K562 (cell line): ENCODE results near the gene FARP2. TPM values are rescaled to one million over a fixed set of nuclear protein-coding genes. Genes with fewer than 3 reads are reported as not detected.

ENCODE experiments used
- BDP1 ChIP-seq: IDR thresholded peaks from 3 replicates; pipeline ENCODE4 v1.6.1; 2011; ENCODE audit not compliant: insufficient read length, insufficient read depth
- CBFA2T3 ChIP-seq: fragments of 450-650 bp; IDR thresholded peaks from 2 replicates; pipeline ENCODE4 v1.6.1; 2017
- EGR1 ChIP-seq: fragments of 450-650 bp; conservative IDR thresholded peaks from 2 replicates; pipeline ENCODE4 v1.6.1; 2017; ENCODE audit warnings: mild to moderate bottlenecking
- FOXJ2 ChIP-seq: fragments of 200-800 bp; sonication (Bioruptor generic); IDR thresholded peaks from 2 replicates; pipeline ENCODE4 v1.6.1; 2016; ENCODE audit warnings: missing genetic modification characterization, missing compliant biosample characterization
- FOXP1 ChIP-seq: sonication (generic); formaldehyde crosslinking; IDR thresholded peaks from 2 replicates; pipeline ENCODE4 v1.8.0; 2022; ENCODE audit warnings: mild to moderate bottlenecking, missing genetic modification reagents
- MAFG ChIP-seq: fragments of 450-650 bp; conservative IDR thresholded peaks from 2 replicates; pipeline ENCODE4 v1.6.1; 2016; ENCODE audit warnings: missing genetic modification characterization, missing compliant biosample characterization
- MEF2D ChIP-seq: conservative IDR thresholded peaks from 2 replicates; pipeline ENCODE4 v1.6.1; 2016; ENCODE audit warnings: low read depth, missing genetic modification characterization, missing compliant biosample characterization
- PHB ChIP-seq: fragments of 250-450 bp; sonication (Bioruptor Pico); IDR thresholded peaks from 2 replicates; pipeline ENCODE4 v1.5.0; 2021
- POLR2B ChIP-seq: fragments of 450-650 bp; IDR thresholded peaks from 2 replicates; pipeline ENCODE4 v1.6.1; 2018; ENCODE audit warnings: low read depth; ENCODE audit not compliant: partially characterized antibody
- RCOR1 ChIP-seq, 2 experiments: IDR thresholded peaks; 2 replicates each; pipeline ENCODE4 v1.6.1; 2012; ENCODE audit warnings: low read depth in 2 of 2, low read length in 2 of 2, borderline replicate concordance in 1 of 2, improper control_type of control experiment in 1 of 2
- SLC30A9 ChIP-seq: fragments of 250-450 bp; sonication (Bioruptor Pico); IDR thresholded peaks from 2 replicates; pipeline ENCODE4 v1.8.0; 2022; ENCODE audit warnings: mild to moderate bottlenecking, moderate library complexity
- SMAD4 ChIP-seq: fragments of 250-450 bp; sonication (Bioruptor Pico); conservative IDR thresholded peaks from 2 replicates; pipeline ENCODE4 v1.8.0; 2021; ENCODE audit warnings: inconsistent platforms, mild to moderate bottlenecking, moderate library complexity
- SMARCA4 ChIP-seq: fragments of 450-650 bp; IDR thresholded peaks from 2 replicates; pipeline ENCODE4 v1.6.1; 2016
- SNIP1 ChIP-seq: fragments of 450-650 bp; IDR thresholded peaks from 2 replicates; pipeline ENCODE4 v1.7.1; 2017; ENCODE audit warnings: low read depth, mild to moderate bottlenecking
- ZNF134 ChIP-seq: fragments of 250-450 bp; sonication (Bioruptor Pico); conservative IDR thresholded peaks from 2 replicates; pipeline ENCODE4 v1.4.0; 2020
- ZNF316 ChIP-seq: fragments of 450-650 bp; IDR thresholded peaks from 2 replicates; pipeline ENCODE4 v1.6.1; 2016
- ZNF436 ChIP-seq: fragments of 250-450, 450-650 bp; sonication (Bioruptor Pico); formaldehyde crosslinking; IDR thresholded peaks from 2 replicates; pipeline ENCODE4 v1.7.0; 2020; ENCODE audit warnings: mild to moderate bottlenecking
- ZNF507 ChIP-seq: conservative IDR thresholded peaks from 2 replicates; pipeline ENCODE4 v1.6.1; 2017; ENCODE audit warnings: missing genetic modification characterization, missing compliant biosample characterization
- ZNF644 ChIP-seq: fragments of 200-800 bp; sonication (Bioruptor generic); IDR thresholded peaks from 2 replicates; pipeline ENCODE4 v1.6.1; 2016; ENCODE audit warnings: low read depth, missing genetic modification characterization, missing compliant biosample characterization
- polyA plus RNA-seq, 8 experiments: library from polyadenylated mRNA; depleted of rRNA in 4 of 8; stranded (reverse) in 5 of 8; unstranded in 3 of 8; fragments of >200 nt; fragmentation: Nextera tagmentation in 2 of 8; fragmentation: Illumina TruSeq in 1 of 8; extraction: Ambion mirVana in 2 of 8; extraction: Trizol in 1 of 8; gene quantifications; 2 replicates each; pipeline versions ENCODE4 v1.2.1 to v1.2.3, GENCODE V29; 2011 to 2014; ENCODE audit warnings: inconsistent platforms in 1 of 8, missing spikeins in 1 of 8
- total RNA-seq, 7 experiments: library from RNA; depleted of rRNA in 6 of 7; stranded (reverse); fragments of >200 nt in 6 of 7; fragmentation: Illumina TruSeq in 2 of 7; extraction: Trizol in 2 of 7; gene quantifications; 2 replicates each; pipeline versions ENCODE4 v1.2.1 to v1.2.3, GENCODE V29; 2011 to 2021; ENCODE audit warnings: low replicate concordance in 1 of 7
- TF ChIP-seq, protein P1 (sequence below): fragments of 450-650 bp; IDR thresholded peaks from 2 replicates; pipeline ENCODE4 v1.6.1; 2018; ENCODE audit not compliant: partially characterized antibody
- TF ChIP-seq, protein P2 (sequence below): sonication (generic); formaldehyde crosslinking; IDR thresholded peaks from 2 replicates; pipeline ENCODE4 v1.8.1; 2022; ENCODE audit warnings: missing genetic modification reagents
- TF ChIP-seq, protein P3 (sequence below): IDR thresholded peaks from 2 replicates; pipeline ENCODE4 v1.6.1; 2016; ENCODE audit warnings: missing genetic modification characterization, missing compliant biosample characterization
- TF ChIP-seq, protein P4 (sequence below): fragments of 250-450 bp; sonication (Bioruptor Pico); IDR thresholded peaks from 2 replicates; pipeline ENCODE4 v1.8.0; 2021; ENCODE audit warnings: mild to moderate bottlenecking, moderate library complexity

The FARP2 gene
- total and polyA plus RNA-seq, 9 of the 15 experiments (the other 6 are each of a cell fraction or from before 2014, with no cell fraction given), result 4.1 to 38.1 (median 21.1) TPM

DNA sequence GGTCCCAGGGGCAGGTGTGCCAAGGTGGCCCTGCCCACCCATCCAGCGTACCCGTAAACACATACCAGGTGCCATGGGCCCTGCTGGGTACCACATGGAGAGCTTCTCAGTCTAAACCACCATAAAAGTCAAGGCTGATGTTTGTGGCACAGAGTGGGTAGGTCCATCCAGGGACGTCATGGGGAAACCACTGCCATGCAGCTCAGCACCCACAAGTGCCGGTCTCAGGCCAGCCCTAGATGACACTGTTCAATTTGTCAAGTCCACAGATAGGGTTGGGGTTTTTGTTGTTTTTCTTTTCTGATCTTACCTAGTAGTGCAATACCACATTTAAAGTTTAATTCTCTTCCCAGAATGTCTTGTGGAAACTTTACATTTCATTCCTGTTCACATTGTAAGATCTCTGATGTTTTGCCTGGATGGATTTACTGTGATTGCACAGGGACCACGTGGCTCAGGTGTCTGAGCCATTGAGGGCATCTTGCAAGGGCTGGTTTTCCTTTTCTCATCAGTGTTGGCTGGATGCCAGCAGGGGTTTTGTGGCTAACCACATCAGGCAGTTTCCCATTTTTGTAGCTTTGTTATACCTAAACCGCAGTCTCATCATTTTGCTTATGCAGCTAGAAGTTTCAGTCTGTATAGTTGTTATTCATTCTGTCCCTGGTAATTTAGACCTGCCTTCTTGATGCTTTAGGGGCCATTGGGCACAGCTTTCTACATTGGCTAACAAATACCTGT lies 87.6 kb downstream of the FARP2 start (continued):
- TF ChIP-seq, protein P1, sequence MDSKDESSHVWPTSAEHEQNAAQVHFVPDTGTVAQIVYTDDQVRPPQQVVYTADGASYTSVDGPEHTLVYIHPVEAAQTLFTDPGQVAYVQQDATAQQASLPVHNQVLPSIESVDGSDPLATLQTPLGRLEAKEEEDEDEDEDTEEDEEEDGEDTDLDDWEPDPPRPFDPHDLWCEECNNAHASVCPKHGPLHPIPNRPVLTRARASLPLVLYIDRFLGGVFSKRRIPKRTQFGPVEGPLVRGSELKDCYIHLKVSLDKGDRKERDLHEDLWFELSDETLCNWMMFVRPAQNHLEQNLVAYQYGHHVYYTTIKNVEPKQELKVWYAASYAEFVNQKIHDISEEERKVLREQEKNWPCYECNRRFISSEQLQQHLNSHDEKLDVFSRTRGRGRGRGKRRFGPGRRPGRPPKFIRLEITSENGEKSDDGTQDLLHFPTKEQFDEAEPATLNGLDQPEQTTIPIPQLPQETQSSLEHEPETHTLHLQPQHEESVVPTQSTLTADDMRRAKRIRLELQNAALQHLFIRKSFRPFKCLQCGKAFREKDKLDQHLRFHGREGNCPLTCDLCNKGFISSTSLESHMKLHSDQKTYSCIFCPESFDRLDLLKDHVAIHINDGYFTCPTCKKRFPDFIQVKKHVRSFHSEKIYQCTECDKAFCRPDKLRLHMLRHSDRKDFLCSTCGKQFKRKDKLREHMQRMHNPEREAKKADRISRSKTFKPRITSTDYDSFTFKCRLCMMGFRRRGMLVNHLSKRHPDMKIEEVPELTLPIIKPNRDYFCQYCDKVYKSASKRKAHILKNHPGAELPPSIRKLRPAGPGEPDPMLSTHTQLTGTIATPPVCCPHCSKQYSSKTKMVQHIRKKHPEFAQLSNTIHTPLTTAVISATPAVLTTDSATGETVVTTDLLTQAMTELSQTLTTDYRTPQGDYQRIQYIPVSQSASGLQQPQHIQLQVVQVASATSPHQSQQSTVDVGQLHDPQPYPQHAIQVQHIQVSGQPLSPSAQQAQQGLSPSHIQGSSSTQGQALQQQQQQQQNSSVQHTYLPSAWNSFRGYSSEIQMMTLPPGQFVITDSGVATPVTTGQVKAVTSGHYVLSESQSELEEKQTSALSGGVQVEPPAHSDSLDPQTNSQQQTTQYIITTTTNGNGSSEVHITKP, result no peak
- TF ChIP-seq SMARCA4, result no peak
- peak; percentile 12; the same call in 1 of the 2 replicates for TF ChIP-seq CBFA2T3
- no peak for TF ChIP-seq FOXP1
- TF ChIP-seq ZNF507 (tag), result no peak
- TF ChIP-seq ZNF134 (CRISPR knock-in tag), result no peak
- TF ChIP-seq SNIP1, result no peak
- peak in 1 of 2 experiments; percentile 73; a peak in 2 of 4 replicates for TF ChIP-seq RCOR1 (IDR thresholded peaks at IDR 0.05; ENCODE audit: borderline replicate concordance in 1 of 2, low read depth in 2 of 2, low read length in 2 of 2)
- no peak for TF ChIP-seq SLC30A9 (CRISPR knock-in tag)
- TF ChIP-seq MAFG (tag), result peak; percentile 43
- no peak for TF ChIP-seq FOXJ2 (tag)
- TF ChIP-seq BDP1, result no peak
- no peak for TF ChIP-seq EGR1
- TF ChIP-seq, protein P2, sequence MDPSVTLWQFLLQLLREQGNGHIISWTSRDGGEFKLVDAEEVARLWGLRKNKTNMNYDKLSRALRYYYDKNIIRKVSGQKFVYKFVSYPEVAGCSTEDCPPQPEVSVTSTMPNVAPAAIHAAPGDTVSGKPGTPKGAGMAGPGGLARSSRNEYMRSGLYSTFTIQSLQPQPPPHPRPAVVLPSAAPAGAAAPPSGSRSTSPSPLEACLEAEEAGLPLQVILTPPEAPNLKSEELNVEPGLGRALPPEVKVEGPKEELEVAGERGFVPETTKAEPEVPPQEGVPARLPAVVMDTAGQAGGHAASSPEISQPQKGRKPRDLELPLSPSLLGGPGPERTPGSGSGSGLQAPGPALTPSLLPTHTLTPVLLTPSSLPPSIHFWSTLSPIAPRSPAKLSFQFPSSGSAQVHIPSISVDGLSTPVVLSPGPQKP (CRISPR knock-in tag), result no peak
- TF ChIP-seq, protein P3, sequence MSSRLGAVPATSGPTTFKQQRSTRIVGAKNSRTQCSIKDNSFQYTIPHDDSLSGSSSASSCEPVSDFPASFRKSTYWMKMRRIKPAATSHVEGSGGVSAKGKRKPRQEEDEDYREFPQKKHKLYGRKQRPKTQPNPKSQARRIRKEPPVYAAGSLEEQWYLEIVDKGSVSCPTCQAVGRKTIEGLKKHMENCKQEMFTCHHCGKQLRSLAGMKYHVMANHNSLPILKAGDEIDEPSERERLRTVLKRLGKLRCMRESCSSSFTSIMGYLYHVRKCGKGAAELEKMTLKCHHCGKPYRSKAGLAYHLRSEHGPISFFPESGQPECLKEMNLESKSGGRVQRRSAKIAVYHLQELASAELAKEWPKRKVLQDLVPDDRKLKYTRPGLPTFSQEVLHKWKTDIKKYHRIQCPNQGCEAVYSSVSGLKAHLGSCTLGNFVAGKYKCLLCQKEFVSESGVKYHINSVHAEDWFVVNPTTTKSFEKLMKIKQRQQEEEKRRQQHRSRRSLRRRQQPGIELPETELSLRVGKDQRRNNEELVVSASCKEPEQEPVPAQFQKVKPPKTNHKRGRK, result no peak
- TF ChIP-seq POLR2B, result no peak
- no peak for TF ChIP-seq ZNF644 (tag)
- TF ChIP-seq PHB (CRISPR knock-in tag), result no peak
- no peak for TF ChIP-seq ZNF436 (CRISPR knock-in tag)
- TF ChIP-seq, protein P4, sequence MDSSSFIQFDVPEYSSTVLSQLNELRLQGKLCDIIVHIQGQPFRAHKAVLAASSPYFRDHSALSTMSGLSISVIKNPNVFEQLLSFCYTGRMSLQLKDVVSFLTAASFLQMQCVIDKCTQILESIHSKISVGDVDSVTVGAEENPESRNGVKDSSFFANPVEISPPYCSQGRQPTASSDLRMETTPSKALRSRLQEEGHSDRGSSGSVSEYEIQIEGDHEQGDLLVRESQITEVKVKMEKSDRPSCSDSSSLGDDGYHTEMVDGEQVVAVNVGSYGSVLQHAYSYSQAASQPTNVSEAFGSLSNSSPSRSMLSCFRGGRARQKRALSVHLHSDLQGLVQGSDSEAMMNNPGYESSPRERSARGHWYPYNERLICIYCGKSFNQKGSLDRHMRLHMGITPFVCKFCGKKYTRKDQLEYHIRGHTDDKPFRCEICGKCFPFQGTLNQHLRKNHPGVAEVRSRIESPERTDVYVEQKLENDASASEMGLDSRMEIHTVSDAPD (CRISPR knock-in tag), result no peak
- 0 out of 2 replicates have a peak, but pooled peaks have one; percentile 24 for TF ChIP-seq SMAD4 (CRISPR knock-in tag)
- peak; percentile 78 for TF ChIP-seq ZNF316
- no peak for TF ChIP-seq MEF2D (tag)
